Naive B cell (primary cell): ENCODE data around the gene FAM177B. TPM values are rescaled to one million over a fixed set of nuclear protein-coding genes. Genes with fewer than 3 reads are reported as not detected.
A peak's percentile ranks its signal among the peaks of the same experiment; 100 is the strongest.

ENCODE experiments used
- ATAC-seq, 2 donors: fragments of 150-1000 bp; cut with Tn5 transposase; 2 replicates each; pipeline ENCODE4 v1.10.0; 2021; ENCODE audit warnings: low read depth in 2 of 2, mild to moderate bottlenecking in 2 of 2, moderate library complexity in 2 of 2
- DNase-seq: peaks from one replicate; pipeline ENCODE4 v3.0.0; 2022
- H3K27ac Mint-ChIP-seq, 6 donors: one replicate each; pipeline ENCODE4 v1.8.0; 2020 to 2022; ENCODE audit warnings: mild to moderate bottlenecking in 6 of 6, mixed read lengths in 6 of 6, moderate library complexity in 5 of 6, inconsistent platforms in 2 of 6
- H3K27me3 Mint-ChIP-seq, 3 donors: one replicate each; pipeline ENCODE4 v1.8.0; 2021 to 2022; ENCODE audit warnings: mixed read lengths in 3 of 3, mild to moderate bottlenecking in 1 of 3
- H3K36me3 Mint-ChIP-seq, 2 donors: one replicate each; pipeline ENCODE4 v1.8.0; 2020 to 2022; ENCODE audit warnings: mixed read lengths in 2 of 2, inconsistent platforms in 1 of 2, mild to moderate bottlenecking in 1 of 2
- H3K4me1 Mint-ChIP-seq, 3 donors: one replicate each; pipeline ENCODE4 v1.8.0; 2020 to 2022; ENCODE audit warnings: mixed read lengths in 3 of 3, inconsistent platforms in 1 of 3, mild to moderate bottlenecking in 1 of 3, moderate library complexity in 1 of 3
- H3K4me3 Mint-ChIP-seq, 8 donors: one replicate each; pipeline ENCODE4 v1.8.0; 2020 to 2022; ENCODE audit warnings: mild to moderate bottlenecking in 8 of 8, mixed read lengths in 8 of 8, moderate library complexity in 8 of 8, inconsistent platforms in 2 of 8
- H3K9me3 Mint-ChIP-seq, 7 donors: one replicate each; pipeline ENCODE4 v1.8.0; 2020 to 2022; ENCODE audit warnings: mixed read lengths in 7 of 7, mild to moderate bottlenecking in 5 of 7, inconsistent platforms in 2 of 7, moderate library complexity in 1 of 7
- polyA plus RNA-seq, 6 donors: library from polyadenylated mRNA; unstranded; fragments of 300-500 nt; fragmentation: Illumina TruSeq; gene quantifications; one replicate each; pipeline ENCODE4 v1.2.3, GENCODE V29; 2021; ENCODE audit warnings: low read depth in 6 of 6

The FAM177B gene
- polyA plus RNA-seq = 100 to 1,000 TPM in 2 of 6 donors, 10 to 100 TPM in 4; 38.4 to 120 (median 66.8) TPM

- Mint-ChIP-seq H3K27me3 (no peaks in the 10 kb centered on the region), H3K4me3 (peak within 1 kb of the TSS in 6 of 8 donors; percentile 15 to 74 (median 27)), H3K4me1 (peaks cover 18 to 49% (median 28%) of the 10 kb centered on the region in 3 donors), H3K36me3 (peaks cover 4 to 5% of the 10 kb centered on the region in 2 donors), H3K27ac (peak within 1 kb of the TSS in 1 of 6 donors; percentile 49), H3K9me3 (no peaks in the 10 kb centered on the region)
- ATAC-seq (no peak), DNase-seq (no peak)
These were observed at the start of gene FAM177B for GRCh38 chr1:222736972-222737371. Gene FAM177B (plus strand): TSS chr1:222737202. CDS start chr1:222746546, 9,344 bp downstream.

- peaks cover 16 to 30% (median 20%) of the 10 kb centered on the region in 3 donors for H3K4me1 Mint-ChIP-seq
- peak overlapping the region in 1 of 6 donors; percentile 59 for H3K27ac Mint-ChIP-seq
- ATAC-seq (no peak), DNase-seq (no peak)
- no peaks in the 10 kb centered on the region for H3K9me3 Mint-ChIP-seq
- H3K36me3 Mint-ChIP-seq = peaks cover 8 to 13% of the 10 kb centered on the region in 2 donors
- H3K27me3 Mint-ChIP-seq = no peaks in the 10 kb centered on the region
- H3K4me3 Mint-ChIP-seq = no peak overlapping the region
These were observed 46.0 kb upstream of the FAM177B start for GRCh38 chr1:222691016-222691415.

GRCh38 chr1:222694927-222695326 is 42.1 kb upstream of the FAM177B start:
- Mint-ChIP-seq H3K27me3 (no peaks in the 10 kb centered on the region), H3K4me3 (peak overlapping the region in 6 of 8 donors; percentile 0 to 59 (median 32)), H3K36me3 (peaks cover 0 to 12% of the 10 kb centered on the region in 2 donors), H3K27ac (peak overlapping the region; percentile 77 to 91 (median 84)), H3K9me3 (no peaks in the 10 kb centered on the region), H3K4me1 (peaks cover 20 to 38% (median 28%) of the 10 kb centered on the region in 3 donors)
- DNase-seq (no peak), ATAC-seq (no peak)

GRCh38 chr1:222696741-222697140 is 40.3 kb upstream of the FAM177B start:
- peaks cover 21 to 31% (median 23%) of the 10 kb centered on the region in 3 donors for H3K4me1 Mint-ChIP-seq
- no peaks in the 10 kb centered on the region for H3K9me3 Mint-ChIP-seq
- no peaks in the 10 kb centered on the region for H3K27me3 Mint-ChIP-seq
- H3K4me3 Mint-ChIP-seq = no peak overlapping the region
- H3K36me3 Mint-ChIP-seq = peaks cover 0 to 12% of the 10 kb centered on the region in 2 donors
- ATAC-seq (no peak), DNase-seq (no peak)
- peak overlapping the region in 2 of 6 donors; percentile 22 to 56 for H3K27ac Mint-ChIP-seq

- Mint-ChIP-seq H3K4me3 (no peak overlapping the region), H3K4me1 (peaks cover 21 to 31% (median 23%) of the 10 kb centered on the region in 3 donors), H3K27ac (peak overlapping the region in 3 of 6 donors; percentile 22 to 67 (median 56)), H3K9me3 (no peaks in the 10 kb centered on the region), H3K36me3 (peaks cover 0 to 9% of the 10 kb centered on the region in 2 donors), H3K27me3 (no peaks in the 10 kb centered on the region)
- ATAC-seq (no peak), DNase-seq (no peak)
These were observed 39.8 kb upstream of the FAM177B start for GRCh38 chr1:222697203-222697602.

GRCh38 chr1:222697826-222698225 is 39.2 kb upstream of the FAM177B start:
- H3K9me3 Mint-ChIP-seq = no peaks in the 10 kb centered on the region
- no peak for ATAC-seq
- peak overlapping the region in 3 of 6 donors; percentile 67 to 80 (median 78) for H3K27ac Mint-ChIP-seq
- H3K4me1 Mint-ChIP-seq = peaks cover 26 to 31% (median 27%) of the 10 kb centered on the region in 3 donors
- DNase-seq = no peak
- H3K4me3 Mint-ChIP-seq = no peak overlapping the region
- H3K27me3 Mint-ChIP-seq = no peaks in the 10 kb centered on the region
- H3K36me3 Mint-ChIP-seq = peaks cover 0 to 5% of the 10 kb centered on the region in 2 donors

GRCh38 chr1:222702210-222702609 is 34.8 kb upstream of the FAM177B start:
- Mint-ChIP-seq H3K9me3 (peaks cover 0 to 8% (median 2%) of the 10 kb centered on the region in 7 donors), H3K4me3 (no peak overlapping the region), H3K27me3 (no peaks in the 10 kb centered on the region), H3K36me3 (peaks cover 12 to 28% of the 10 kb centered on the region in 2 donors), H3K4me1 (peaks cover 30 to 48% (median 45%) of the 10 kb centered on the region in 3 donors), H3K27ac (peak overlapping the region in 2 of 6 donors; percentile 67 to 75)
- no peak for DNase-seq
- no peak for ATAC-seq

- Mint-ChIP-seq H3K4me3 (peak overlapping the region in 1 of 8 donors; percentile 24), H3K36me3 (peaks cover 12 to 25% of the 10 kb centered on the region in 2 donors), H3K4me1 (peaks cover 33 to 67% (median 47%) of the 10 kb centered on the region in 3 donors), H3K27ac (peak overlapping the region in 2 of 6 donors; percentile 6 to 75), H3K27me3 (no peaks in the 10 kb centered on the region), H3K9me3 (peaks cover 0 to 8% (median 2%) of the 10 kb centered on the region in 7 donors)
- DNase-seq = no peak
- ATAC-seq = no peak
These were observed 32.7 kb upstream of the FAM177B start for GRCh38 chr1:222704260-222704659.

- peaks cover 0 to 8% (median 2%) of the 10 kb centered on the region in 7 donors for H3K9me3 Mint-ChIP-seq
- no peaks in the 10 kb centered on the region for H3K27me3 Mint-ChIP-seq
- peak overlapping the region in 1 of 8 donors; percentile 66 for H3K4me3 Mint-ChIP-seq
- ATAC-seq (no peak), DNase-seq (no peak)
- H3K4me1 Mint-ChIP-seq = peaks cover 43 to 76% (median 63%) of the 10 kb centered on the region in 3 donors
- peak overlapping the region in 2 of 6 donors; percentile 60 to 62 for H3K27ac Mint-ChIP-seq
- peaks cover 20 to 35% of the 10 kb centered on the region in 2 donors for H3K36me3 Mint-ChIP-seq
These were observed 30.2 kb upstream of the FAM177B start for GRCh38 chr1:222706815-222707214.

- peaks cover 0 to under 1% (median 0%) of the 10 kb centered on the region in 7 donors for H3K9me3 Mint-ChIP-seq
- DNase-seq (no peak), ATAC-seq (no peak)
- H3K4me3 Mint-ChIP-seq = peak overlapping the region; percentile 17 to 100 (median 98)
- H3K27me3 Mint-ChIP-seq = no peaks in the 10 kb centered on the region
- H3K27ac Mint-ChIP-seq = peak overlapping the region in 4 of 6 donors; percentile 26 to 77 (median 64)
- H3K36me3 Mint-ChIP-seq = peaks cover 16 to 29% of the 10 kb centered on the region in 2 donors
- H3K4me1 Mint-ChIP-seq = peaks cover 43 to 72% (median 58%) of the 10 kb centered on the region in 3 donors
These were observed 27.3 kb upstream of the FAM177B start for GRCh38 chr1:222709700-222710153.

GRCh38 chr1:222711319-222712252 is 25.4 kb upstream of the FAM177B start:
- ATAC-seq (peak; percentile 16 to 24), DNase-seq (peak; percentile 52)
- peak overlapping the region; percentile 86 to 100 (median 96) for H3K27ac Mint-ChIP-seq
- peak overlapping the region; percentile 96 to 100 (median 98) for H3K4me3 Mint-ChIP-seq
- H3K36me3 Mint-ChIP-seq = peaks cover 16 to 19% of the 10 kb centered on the region in 2 donors
- H3K9me3 Mint-ChIP-seq = no peaks in the 10 kb centered on the region
- no peaks in the 10 kb centered on the region for H3K27me3 Mint-ChIP-seq
- H3K4me1 Mint-ChIP-seq = peaks cover 33 to 65% (median 44%) of the 10 kb centered on the region in 3 donors

- peak within 1 kb of the TSS; percentile 96 to 100 (median 98) for H3K4me3 Mint-ChIP-seq
- no peaks in the 10 kb centered on the region for H3K27me3 Mint-ChIP-seq
- H3K9me3 Mint-ChIP-seq = no peaks in the 10 kb centered on the region
- peaks cover 16 to 27% of the 10 kb centered on the region in 2 donors for H3K36me3 Mint-ChIP-seq
- H3K27ac Mint-ChIP-seq = peak within 1 kb of the TSS; percentile 97 to 100 (median 98)
- peak; percentile 95 for DNase-seq
- peak; percentile 73 for ATAC-seq
- peaks cover 28 to 59% (median 44%) of the 10 kb centered on the region in 3 donors for H3K4me1 Mint-ChIP-seq
These were observed 24.5 kb upstream of the FAM177B start, which contains the start of the genes AIDA and BROX for GRCh38 chr1:222712253-222713090. Gene AIDA (minus strand): TSS chr1:222712491. CDS start chr1:222712317, 174 bp downstream. Gene BROX (plus strand): TSS chr1:222712564. CDS start chr1:222715700, 3,136 bp downstream.
